WTC11 (cell line): Measurements from ENCODE around the gene OSGEP.

Source experiments
- CREM ChIP-seq: sonication (generic); formaldehyde crosslinking; IDR thresholded peaks from 2 replicates; pipeline ENCODE4 v1.8.1; 2022; ENCODE audit warnings: mild to moderate bottlenecking, missing genetic modification reagents, moderate library complexity
- ESRRA ChIP-seq: sonication (generic); formaldehyde crosslinking; IDR thresholded peaks from 2 replicates; pipeline ENCODE4 v1.8.1; 2022; ENCODE audit warnings: mild to moderate bottlenecking, missing genetic modification reagents, borderline replicate concordance
- ETV6 ChIP-seq: sonication (generic); formaldehyde crosslinking; IDR thresholded peaks from 2 replicates; pipeline ENCODE4 v1.8.1; 2022; ENCODE audit warnings: mild to moderate bottlenecking, missing genetic modification reagents
- NFYB ChIP-seq: sonication (generic); formaldehyde crosslinking; conservative IDR thresholded peaks from 2 replicates; pipeline ENCODE4 v1.8.0; 2022; ENCODE audit warnings: low read depth, missing genetic modification reagents
- ZBTB21 ChIP-seq: sonication (generic); formaldehyde crosslinking; IDR thresholded peaks from 2 replicates; pipeline ENCODE4 v1.8.1; 2023; ENCODE audit warnings: mild to moderate bottlenecking, missing genetic modification reagents, borderline replicate concordance
- ZNF423 ChIP-seq: fragments of 250-450 bp; sonication (Bioruptor Pico); IDR thresholded peaks from 2 replicates; pipeline ENCODE4 v2.1.2; 2022; ENCODE audit warnings: mild to moderate bottlenecking, moderate library complexity
- TF ChIP-seq, protein P1 (sequence below): fragments of 200-600 bp; IDR thresholded peaks from 2 replicates; pipeline ENCODE4 v1.8.0; 2022; ENCODE audit warnings: antibody characterized with exemption
- TF ChIP-seq, protein P2 (sequence below): fragments of 250-450 bp; sonication (Bioruptor Pico); IDR thresholded peaks from 2 replicates; pipeline ENCODE4 v1.9.0; 2021; ENCODE audit warnings: moderate library complexity, mild to moderate bottlenecking, inconsistent platforms, borderline replicate concordance
- TF ChIP-seq, protein P3 (sequence below): sonication (generic); formaldehyde crosslinking; IDR thresholded peaks from 2 replicates; pipeline ENCODE4 v1.8.1; 2023; ENCODE audit warnings: mild to moderate bottlenecking, moderate library complexity, missing genetic modification reagents
- TF ChIP-seq, protein P4 (sequence below): sonication (generic); formaldehyde crosslinking; IDR thresholded peaks from 2 replicates; pipeline ENCODE4 v1.8.1; 2023; ENCODE audit warnings: mild to moderate bottlenecking, missing genetic modification reagents

DNA sequence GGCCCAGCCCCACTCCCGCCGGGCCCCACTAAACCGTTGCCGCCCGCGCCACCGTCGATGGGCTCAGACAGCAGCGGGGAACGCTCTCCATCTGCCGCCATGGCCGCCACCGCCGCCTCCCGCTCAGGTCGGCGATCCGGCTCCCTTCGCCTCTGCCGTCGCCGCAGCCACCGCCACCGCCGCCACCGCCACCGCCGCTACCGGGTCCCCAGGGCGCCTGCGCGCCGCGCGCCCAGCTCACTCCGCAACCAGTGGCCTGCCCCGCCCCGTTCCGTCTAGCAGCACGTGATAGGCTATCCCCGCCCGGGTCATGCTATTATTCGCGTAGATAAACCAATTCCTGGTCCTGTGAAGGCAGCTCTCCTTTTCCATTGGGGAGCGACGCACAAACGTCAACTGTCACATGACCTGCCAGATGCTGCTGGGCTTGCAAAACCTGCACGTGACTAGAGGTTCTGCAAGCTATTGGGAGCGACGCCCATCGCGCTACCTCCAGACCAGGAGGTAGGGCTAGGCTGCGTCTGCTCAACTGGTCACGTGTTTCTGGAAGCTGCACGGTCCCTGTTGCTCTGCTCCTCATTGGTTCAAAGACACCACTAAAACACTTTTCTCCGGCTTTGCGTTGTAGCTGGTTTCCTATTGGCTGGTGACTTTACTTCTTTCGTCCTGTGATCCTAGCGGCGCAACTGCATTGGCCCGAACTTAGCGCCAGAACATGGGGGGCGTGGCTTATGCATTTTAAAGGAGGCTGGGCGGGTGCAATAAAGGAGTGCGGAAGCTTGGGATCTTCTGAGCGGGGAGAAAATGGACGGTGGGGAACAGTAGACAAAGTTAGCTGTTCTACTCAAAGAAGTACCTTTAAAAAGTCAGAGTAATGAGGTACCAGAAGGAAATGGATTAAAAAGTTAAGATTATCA lies 6.9 kb upstream of the OSGEP start, which contains the start of gene PIP4P1:
- TF ChIP-seq, protein P1, sequence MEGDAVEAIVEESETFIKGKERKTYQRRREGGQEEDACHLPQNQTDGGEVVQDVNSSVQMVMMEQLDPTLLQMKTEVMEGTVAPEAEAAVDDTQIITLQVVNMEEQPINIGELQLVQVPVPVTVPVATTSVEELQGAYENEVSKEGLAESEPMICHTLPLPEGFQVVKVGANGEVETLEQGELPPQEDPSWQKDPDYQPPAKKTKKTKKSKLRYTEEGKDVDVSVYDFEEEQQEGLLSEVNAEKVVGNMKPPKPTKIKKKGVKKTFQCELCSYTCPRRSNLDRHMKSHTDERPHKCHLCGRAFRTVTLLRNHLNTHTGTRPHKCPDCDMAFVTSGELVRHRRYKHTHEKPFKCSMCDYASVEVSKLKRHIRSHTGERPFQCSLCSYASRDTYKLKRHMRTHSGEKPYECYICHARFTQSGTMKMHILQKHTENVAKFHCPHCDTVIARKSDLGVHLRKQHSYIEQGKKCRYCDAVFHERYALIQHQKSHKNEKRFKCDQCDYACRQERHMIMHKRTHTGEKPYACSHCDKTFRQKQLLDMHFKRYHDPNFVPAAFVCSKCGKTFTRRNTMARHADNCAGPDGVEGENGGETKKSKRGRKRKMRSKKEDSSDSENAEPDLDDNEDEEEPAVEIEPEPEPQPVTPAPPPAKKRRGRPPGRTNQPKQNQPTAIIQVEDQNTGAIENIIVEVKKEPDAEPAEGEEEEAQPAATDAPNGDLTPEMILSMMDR = no peak
- TF ChIP-seq ETV6 (CRISPR knock-in tag) = peak; percentile 79
- no peak for TF ChIP-seq ZNF423 (CRISPR knock-in tag)
- 0 out of 2 replicates have a peak, but pooled peaks have one; percentile 18 for TF ChIP-seq ZBTB21 (CRISPR knock-in tag)
- TF ChIP-seq ESRRA = 0 out of 2 replicates have a peak, but pooled peaks have one; percentile 42
- TF ChIP-seq, protein P2, sequence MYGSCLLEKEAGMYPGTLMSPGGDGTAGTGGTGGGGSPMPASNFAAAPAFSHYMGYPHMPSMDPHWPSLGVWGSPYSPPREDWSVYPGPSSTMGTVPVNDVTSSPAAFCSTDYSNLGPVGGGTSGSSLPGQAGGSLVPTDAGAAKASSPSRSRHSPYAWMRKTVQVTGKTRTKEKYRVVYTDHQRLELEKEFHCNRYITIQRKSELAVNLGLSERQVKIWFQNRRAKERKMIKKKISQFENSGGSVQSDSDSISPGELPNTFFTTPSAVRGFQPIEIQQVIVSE (CRISPR knock-in tag) = no peak
- TF ChIP-seq NFYB = peak; percentile 80
- TF ChIP-seq, protein P3, sequence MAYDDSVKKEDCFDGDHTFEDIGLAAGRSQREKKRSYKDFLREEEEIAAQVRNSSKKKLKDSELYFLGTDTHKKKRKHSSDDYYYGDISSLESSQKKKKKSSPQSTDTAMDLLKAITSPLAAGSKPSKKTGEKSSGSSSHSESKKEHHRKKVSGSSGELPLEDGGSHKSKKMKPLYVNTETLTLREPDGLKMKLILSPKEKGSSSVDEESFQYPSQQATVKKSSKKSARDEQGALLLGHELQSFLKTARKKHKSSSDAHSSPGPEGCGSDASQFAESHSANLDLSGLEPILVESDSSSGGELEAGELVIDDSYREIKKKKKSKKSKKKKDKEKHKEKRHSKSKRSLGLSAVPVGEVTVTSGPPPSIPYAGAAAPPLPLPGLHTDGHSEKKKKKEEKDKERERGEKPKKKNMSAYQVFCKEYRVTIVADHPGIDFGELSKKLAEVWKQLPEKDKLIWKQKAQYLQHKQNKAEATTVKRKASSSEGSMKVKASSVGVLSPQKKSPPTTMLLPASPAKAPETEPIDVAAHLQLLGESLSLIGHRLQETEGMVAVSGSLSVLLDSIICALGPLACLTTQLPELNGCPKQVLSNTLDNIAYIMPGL (CRISPR knock-in tag) = no peak
- TF ChIP-seq CREM (CRISPR knock-in tag) = peak; percentile 63; the same call in 1 of the 2 replicates
- TF ChIP-seq, protein P4, sequence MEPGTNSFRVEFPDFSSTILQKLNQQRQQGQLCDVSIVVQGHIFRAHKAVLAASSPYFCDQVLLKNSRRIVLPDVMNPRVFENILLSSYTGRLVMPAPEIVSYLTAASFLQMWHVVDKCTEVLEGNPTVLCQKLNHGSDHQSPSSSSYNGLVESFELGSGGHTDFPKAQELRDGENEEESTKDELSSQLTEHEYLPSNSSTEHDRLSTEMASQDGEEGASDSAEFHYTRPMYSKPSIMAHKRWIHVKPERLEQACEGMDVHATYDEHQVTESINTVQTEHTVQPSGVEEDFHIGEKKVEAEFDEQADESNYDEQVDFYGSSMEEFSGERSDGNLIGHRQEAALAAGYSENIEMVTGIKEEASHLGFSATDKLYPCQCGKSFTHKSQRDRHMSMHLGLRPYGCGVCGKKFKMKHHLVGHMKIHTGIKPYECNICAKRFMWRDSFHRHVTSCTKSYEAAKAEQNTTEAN = no peak
